Heart left ventricle (tissue), 13 donors: ENCODE results near the gene IMPG2.

Source experiments
- CTCF ChIP-seq, 12 donors: fragments of 200-600 bp; sonication (generic) in 4 of 12; IDR thresholded peaks; one replicate each; pipeline versions ENCODE4 v1.5.0 to v1.8.0; 2018 to 2022; ENCODE audit warnings: antibody characterized with exemption in 12 of 12, mild to moderate bottlenecking in 5 of 12
- POLR2A ChIP-seq, 2 donors: fragments of 450-650 bp; IDR thresholded peaks; one replicate each; pipeline ENCODE4 v1.6.1; 2017; ENCODE audit warnings: antibody characterized with exemption in 2 of 2, mild to moderate bottlenecking in 2 of 2, moderate library complexity in 2 of 2
- donor health status: ischemic (EF 13 %, LVEDD 7.1; RV severe dilation, severe dysfunction).
- donor health status: DM: no; HTN: yes; CAD: no.
- donor health status: DM: no; HTN: no; CAD: no.
- donor health status: ischemic (EF 25% LVEDD 6.9; RV normal size, moderate dysfunction).
- donor health status: ischemic (EF 25% LVEDD 5.7; RV mildly dilated, moderate dysfunction).
- donor health status: ischemic (EF 35%, LVEDD 5.7; RV mildly dilated, moderate dysfunction).
- donor health status: nonischemic (EF 11% LVEDD 7.7; RV severe dilation, severe dysfunction).
- donor health status: DM: yes; HTN: yes; CAD: no.
- donor health status: PGD.
- donor health status: ischemic (EF 29% LVEDD 5.4; RV normal size, mild dysfunction).
- donor health status: nonischemic (EF 23%, LVEDD 6.1; RV moderate dilation, normal function).

GRCh38 chr3:101202640-101203039 lies 117.7 kb downstream of the IMPG2 start:
- no peak for TF ChIP-seq CTCF (IDR thresholded peaks at IDR 0.05)
- no peak for TF ChIP-seq POLR2A (IDR thresholded peaks at IDR 0.05)
